IPS-18c (cell line): Measurements from ENCODE around the gene CRIM1.

Experiments used
- H3K4me3 ChIP-seq: 2 replicates; pipeline ENCODE4 v1.7.0; 2013; ENCODE audit warnings: low read depth, mild to moderate bottlenecking, low read length, moderate library complexity; ENCODE audit not compliant: insufficient read depth
- H3K9me3 ChIP-seq: one replicate; pipeline ENCODE4 v1.6.1; 2013; ENCODE audit warnings: mild to moderate bottlenecking, low read length, moderate library complexity; ENCODE audit not compliant: control insufficient read depth, insufficient read depth

Gene CRIM1

GRCh38 chr2:36367486-36367885, 11.9 kb downstream of the CRIM1 start:
- H3K9me3 ChIP-seq: no peaks in the 10 kb centered on the region
- no peak overlapping the region for H3K4me3 ChIP-seq

DNA sequence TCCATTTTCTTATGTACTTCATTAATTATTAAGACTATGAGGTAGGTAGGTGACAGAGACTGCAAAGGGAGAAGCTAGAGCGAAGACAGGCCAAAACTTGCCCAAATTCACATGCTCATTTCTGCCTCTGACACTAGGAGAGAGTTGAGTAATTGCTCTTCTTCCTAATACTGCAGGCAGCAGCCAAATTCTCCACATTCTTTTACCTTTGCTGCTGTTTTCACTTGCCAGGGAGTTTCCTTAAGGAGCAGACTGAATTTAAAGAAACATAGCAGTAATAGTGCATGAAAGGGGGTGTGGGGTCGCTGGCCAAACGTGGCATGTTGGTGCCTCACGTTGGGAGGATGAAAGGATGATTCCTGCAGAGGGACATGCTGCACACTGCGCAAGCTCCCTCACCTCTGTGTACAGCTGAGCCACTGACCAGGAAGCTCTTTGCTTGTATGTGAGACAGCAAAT, 12.3 kb downstream of the CRIM1 start:
- no peaks in the 10 kb centered on the region for H3K9me3 ChIP-seq
- no peak overlapping the region for H3K4me3 ChIP-seq

DNA sequence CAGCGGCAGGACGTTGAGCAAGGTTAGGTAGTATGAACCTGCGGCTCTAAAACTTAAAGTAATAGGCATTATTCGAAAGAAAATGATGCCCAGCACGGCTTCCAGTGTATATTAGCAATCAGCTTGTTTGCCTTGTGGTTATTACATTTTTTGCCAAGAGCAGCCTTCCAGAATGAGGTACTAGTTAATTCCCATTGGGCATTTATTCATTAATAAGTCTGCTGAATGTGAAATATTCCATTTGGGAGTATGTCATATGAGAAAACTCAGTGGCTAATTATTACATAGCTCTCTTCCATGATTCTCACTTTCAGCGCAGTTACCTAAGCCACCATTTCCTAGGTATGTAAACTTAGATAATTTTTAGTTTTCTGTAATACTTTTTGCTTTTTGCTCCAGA, 12.9 kb downstream of the CRIM1 start:
- no peak overlapping the region for H3K4me3 ChIP-seq

GRCh38 chr2:36369163-36369562, 13.6 kb downstream of the CRIM1 start:
- Histone ChIP-seq H3K4me3 (no peak overlapping the region), H3K9me3 (no peaks in the 10 kb centered on the region)

More for the DNA sequence above, 12.9 kb downstream of the CRIM1 start:
- no peaks in the 10 kb centered on the region for H3K9me3 ChIP-seq

- Histone ChIP-seq H3K4me3 (no peak overlapping the region), H3K9me3 (no peaks in the 10 kb centered on the region)
Observed at GRCh38 chr2:36369716-36370115, 14.1 kb downstream of the CRIM1 start.

DNA sequence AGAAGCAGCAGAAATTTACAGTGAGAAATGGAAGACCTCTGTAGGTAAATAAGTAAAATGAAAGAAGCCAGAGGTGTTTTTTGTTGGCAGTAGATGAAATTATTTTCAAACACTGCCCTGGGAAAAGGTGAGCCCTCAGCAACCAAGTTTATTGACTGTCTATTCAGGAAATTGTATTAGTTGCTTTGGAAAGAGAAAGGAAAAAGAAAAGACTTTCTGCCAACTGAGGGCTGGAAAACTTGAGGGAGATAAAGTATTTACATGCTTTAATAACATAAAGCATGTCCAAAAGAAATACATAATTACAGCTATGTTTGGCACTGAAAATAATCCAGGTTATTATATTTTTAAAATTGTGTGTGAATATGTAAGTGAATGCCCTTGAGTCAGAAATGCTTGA, 14.7 kb downstream of the CRIM1 start:
- no peak overlapping the region for H3K4me3 ChIP-seq
- no peaks in the 10 kb centered on the region for H3K9me3 ChIP-seq

DNA sequence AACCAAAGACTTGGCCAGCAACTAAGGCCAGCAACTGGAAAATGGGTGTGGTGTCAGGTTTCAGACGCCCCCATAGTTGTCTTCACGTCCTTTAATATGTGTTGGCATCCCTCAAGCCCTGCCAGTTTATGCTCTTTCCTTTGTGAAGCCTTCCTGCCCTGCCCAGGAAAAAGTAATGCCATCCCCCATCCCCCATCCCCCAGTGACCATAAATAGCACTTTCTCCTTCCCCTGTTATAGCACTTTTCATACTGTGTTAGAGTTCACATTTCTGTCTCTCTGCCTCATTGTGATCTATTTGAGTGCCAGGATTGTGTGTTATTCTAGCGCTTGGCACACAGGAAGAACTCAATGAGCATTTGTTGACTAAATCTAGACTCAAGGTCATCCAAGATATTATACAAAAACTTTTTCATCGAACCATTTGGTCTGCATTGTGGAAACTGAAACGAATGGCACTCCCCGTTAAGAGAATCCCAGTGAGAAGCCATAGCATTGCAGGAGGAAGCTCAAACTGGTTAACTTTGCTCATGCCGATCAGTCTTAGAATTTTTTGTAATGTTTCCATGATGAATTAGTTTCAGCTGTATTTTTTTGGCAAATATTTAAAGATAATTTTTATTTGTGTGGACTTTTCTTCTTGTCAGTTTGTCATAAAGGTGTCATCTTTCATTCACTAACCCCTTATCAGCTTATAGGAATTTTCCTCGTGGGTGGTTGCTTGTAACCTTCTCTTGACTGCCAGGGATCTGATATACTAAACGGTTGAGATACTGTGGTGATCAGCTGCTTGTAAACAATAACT, 15.7 kb downstream of the CRIM1 start:
- H3K4me3 ChIP-seq: no peak overlapping the region
- no peaks in the 10 kb centered on the region for H3K9me3 ChIP-seq

- H3K9me3 ChIP-seq: no peaks in the 10 kb centered on the region
- no peak overlapping the region for H3K4me3 ChIP-seq
Observed at GRCh38 chr2:36371928-36372391, 16.4 kb downstream of the CRIM1 start.

DNA sequence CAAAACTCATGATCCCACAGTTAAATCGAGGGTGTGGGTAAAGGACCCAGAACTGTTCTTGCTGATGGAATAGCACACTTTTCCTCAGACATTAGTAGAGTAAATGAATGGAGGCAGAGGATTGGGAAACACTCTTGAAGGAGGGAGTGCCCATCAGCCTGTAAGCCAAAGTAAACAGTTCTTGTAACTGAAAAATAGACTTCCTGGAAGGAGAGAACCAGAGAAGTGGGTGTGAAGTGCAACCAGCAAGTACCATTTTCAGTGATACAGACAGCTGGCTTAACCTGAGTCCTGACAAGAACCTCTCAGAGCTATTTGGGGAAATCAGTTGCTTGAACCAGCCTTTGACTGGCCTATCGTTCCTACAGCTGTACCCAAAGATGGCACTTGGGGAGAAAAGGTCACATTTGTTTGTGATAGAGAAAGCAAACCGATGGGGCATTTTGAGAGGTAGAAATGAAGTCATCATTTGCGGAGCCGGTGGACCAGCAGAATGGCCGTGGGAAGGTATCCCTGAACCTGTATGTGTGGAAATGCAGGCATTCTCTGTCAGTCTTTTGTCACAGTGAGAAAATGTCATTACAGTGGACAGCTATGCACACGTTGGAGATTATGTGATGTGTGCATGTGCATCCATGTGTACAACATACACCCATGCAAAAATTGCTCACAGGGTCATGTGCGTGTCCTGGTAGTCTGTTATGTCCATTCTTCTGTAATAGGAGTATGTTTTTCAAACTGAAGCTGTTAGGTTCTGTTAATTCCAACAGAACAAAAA, 17.8 kb downstream of the CRIM1 start:
- Histone ChIP-seq H3K4me3 (no peak overlapping the region), H3K9me3 (no peaks in the 10 kb centered on the region)

DNA sequence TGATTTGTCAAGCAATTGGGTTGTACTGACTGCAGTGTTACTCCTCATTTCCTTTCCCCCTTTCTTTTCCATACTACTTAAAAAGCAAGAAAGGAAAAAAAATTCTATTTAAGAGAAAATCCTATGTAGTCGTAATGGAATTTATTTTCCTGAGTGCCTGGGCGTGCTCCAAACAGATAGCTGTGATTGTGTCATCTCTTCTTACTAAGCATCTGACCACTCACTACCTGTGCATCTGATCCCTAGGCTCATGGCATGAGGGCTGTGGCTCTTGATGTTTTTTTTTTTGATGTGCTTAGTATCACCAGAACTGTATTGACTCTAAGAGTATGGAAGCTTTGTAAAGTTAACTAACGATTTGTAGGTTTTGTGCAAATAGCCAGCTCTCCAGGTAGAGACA, 19.0 kb downstream of the CRIM1 start:
- no peaks in the 10 kb centered on the region for H3K9me3 ChIP-seq

DNA sequence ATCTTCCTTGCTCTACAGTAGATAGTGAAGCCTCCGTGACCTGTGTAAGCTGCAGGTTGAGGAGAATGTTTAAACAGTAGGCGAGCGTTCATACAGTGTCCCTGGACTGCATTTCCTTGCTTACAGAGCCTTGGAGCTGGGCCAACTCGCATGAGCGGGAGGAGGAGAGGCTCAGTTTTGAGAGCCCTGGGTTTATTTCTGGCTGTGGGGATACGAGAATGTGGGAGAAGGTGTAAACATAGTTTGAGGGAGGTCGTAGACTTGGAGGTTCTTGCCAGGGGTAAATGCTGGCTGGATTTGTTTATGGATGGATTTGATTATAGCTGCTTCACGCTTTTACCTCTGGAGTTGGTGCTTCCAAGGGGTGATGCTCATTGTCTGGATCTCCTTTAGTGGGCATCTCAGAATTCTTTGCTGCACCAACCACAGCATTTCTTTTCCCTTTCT, 20.8 kb downstream of the CRIM1 start:
- no peaks in the 10 kb centered on the region for H3K9me3 ChIP-seq
- H3K4me3 ChIP-seq: no peak overlapping the region; the same call in 1 of the 2 replicates

More for the DNA sequence above, 19.0 kb downstream of the CRIM1 start:
- no peak overlapping the region for H3K4me3 ChIP-seq

DNA sequence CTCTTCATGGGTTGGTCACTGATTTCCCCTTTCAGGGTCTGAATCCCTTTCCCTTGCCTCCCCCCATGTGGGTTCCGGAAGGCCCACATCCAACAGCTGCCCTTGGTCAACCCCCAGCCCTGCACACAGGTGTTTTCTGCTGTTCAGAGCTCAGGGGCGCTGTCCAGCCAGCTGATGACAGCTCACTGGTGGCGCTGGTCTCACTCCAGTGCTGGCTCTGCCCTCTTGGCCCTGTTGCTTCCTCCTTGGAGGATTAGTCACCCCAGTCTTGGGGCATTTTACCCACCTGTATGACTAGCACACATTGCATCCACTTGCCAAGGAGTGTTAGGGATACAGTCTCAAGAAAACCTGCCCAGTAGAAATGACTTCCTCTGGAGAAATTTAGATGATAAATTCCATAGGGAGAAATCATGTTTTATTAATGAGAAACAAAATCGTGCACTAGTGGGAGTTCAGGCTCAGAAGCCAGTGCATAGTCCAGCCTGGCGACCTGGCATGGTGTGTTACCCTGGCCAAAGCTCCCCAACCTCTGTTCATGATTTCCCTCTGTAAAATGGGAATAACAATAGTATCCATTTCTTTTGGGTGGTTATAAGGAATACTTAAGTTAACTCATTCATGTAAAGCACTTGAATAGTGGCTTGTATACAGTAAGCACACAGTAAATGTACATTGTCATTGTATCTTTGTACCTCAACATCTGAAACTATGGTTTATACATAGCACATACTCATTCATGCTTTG, 21.6 kb downstream of the CRIM1 start:
- H3K9me3 ChIP-seq: no peaks in the 10 kb centered on the region
- no peak overlapping the region for H3K4me3 ChIP-seq

GRCh38 chr2:36379710-36380448, 24.3 kb downstream of the CRIM1 start:
- Histone ChIP-seq H3K9me3 (no peaks in the 10 kb centered on the region), H3K4me3 (no peak overlapping the region)

GRCh38 chr2:36380624-36381481, 25.3 kb downstream of the CRIM1 start:
- Histone ChIP-seq H3K9me3 (no peaks in the 10 kb centered on the region), H3K4me3 (no peak overlapping the region)

DNA sequence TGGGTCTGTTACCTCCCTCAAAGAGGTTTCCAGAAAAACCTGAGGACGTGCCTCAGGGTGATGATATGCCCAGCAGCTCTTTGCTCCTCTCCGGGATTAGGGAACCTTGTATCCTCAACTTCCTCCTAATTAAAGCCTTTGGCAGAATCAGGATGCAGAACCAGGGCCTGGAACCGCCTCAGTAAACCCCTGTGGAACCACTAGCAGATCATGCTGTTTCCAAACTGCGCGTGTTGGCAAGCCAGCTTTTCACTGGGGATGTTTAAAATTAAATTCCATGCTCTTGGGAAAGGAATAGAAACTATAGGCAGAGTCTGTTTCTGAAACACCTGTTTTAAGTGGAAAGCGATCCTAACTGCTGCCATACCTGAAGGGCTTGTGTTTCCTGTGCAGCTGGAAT, 26.4 kb downstream of the CRIM1 start:
- Histone ChIP-seq H3K4me3 (no peak overlapping the region), H3K9me3 (no peaks in the 10 kb centered on the region)

DNA sequence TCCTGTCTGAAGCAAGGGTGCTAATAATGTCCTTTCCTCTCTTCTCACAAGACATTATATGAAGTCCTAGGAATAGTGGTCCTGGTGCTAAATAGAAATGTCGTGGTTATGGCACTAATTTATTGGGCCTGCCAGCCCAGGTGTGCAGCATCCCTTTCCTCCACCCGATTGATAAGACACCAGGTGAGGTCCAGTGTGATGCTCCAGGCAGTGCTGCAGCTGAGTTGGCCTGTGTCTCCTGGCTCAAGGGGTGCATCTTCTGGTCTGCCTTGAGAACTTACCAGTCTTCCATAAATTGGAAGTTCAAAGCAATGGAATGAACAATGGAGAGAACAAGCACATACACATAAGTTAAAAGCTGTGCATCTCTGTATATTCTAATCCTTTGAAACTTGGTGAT, 26.9 kb downstream of the CRIM1 start:
- H3K9me3 ChIP-seq: no peaks in the 10 kb centered on the region
- H3K4me3 ChIP-seq: no peak overlapping the region
